Smooth muscle cell (in vitro differentiated cells): ENCODE data around the gene SNX10. TPM values are rescaled to one million over a fixed set of nuclear protein-coding genes. Genes with fewer than 3 reads are reported as not detected.

Experiments
- DNase-seq: peaks from one replicate; lab custom pipeline; 2025; ENCODE audit not compliant: unreplicated experiment; lab: John Stamatoyannopoulos, UW
- H2AFZ ChIP-seq: fragments of 200-600 bp; sonication (generic); 2 replicates; pipeline ENCODE4 v1.6.0; 2016; ENCODE audit warnings: antibody characterized with exemption, low read depth, mild to moderate bottlenecking
- H3F3A ChIP-seq: fragments of 200-600 bp; sonication (generic); 2 replicates; pipeline ENCODE4 v1.6.0; 2017; ENCODE audit warnings: antibody characterized with exemption, low read depth
- H3K27ac ChIP-seq: fragments of 200-600 bp; sonication (generic); 2 replicates; pipeline ENCODE4 v1.5.1; 2016; ENCODE audit warnings: low read depth, mild to moderate bottlenecking
- H3K27me3 ChIP-seq: fragments of 200-600 bp; sonication (generic); 2 replicates; pipeline ENCODE4 v1.6.1; 2016; ENCODE audit warnings: low read depth, mild to moderate bottlenecking
- H3K36me3 ChIP-seq: fragments of 200-600 bp; sonication (generic); 2 replicates; pipeline ENCODE4 v1.5.1; 2016; ENCODE audit warnings: low read depth
- H3K4me1 ChIP-seq: fragments of 200-600 bp; sonication (generic); 2 replicates; pipeline ENCODE4 v1.5.1; 2016; ENCODE audit warnings: low read depth
- H3K4me2 ChIP-seq: fragments of 200-600 bp; sonication (generic); 2 replicates; pipeline ENCODE4 v1.6.0; 2016; ENCODE audit warnings: mild to moderate bottlenecking
- H3K4me3 ChIP-seq: fragments of 200-600 bp; sonication (generic); 2 replicates; pipeline ENCODE4 v1.5.1; 2016; ENCODE audit warnings: mild to moderate bottlenecking
- H3K79me2 ChIP-seq: fragments of 200-600 bp; sonication (generic); 2 replicates; pipeline ENCODE4 v1.6.0; 2016; ENCODE audit warnings: low read depth, mild to moderate bottlenecking
- H3K9ac ChIP-seq: fragments of 200-600 bp; sonication (generic); 2 replicates; pipeline ENCODE4 v1.6.0; 2016; ENCODE audit warnings: low read depth
- H3K9me3 ChIP-seq: fragments of 200-600 bp; sonication (generic); replicated peaks from 2 replicates; pipeline ENCODE4 v1.5.1; 2016; ENCODE audit warnings: low read depth
- H4K20me1 ChIP-seq: fragments of 200-600 bp; sonication (generic); 2 replicates; pipeline ENCODE4 v1.6.0; 2016; ENCODE audit warnings: low read depth
- WGBS: methylation state at CpG from one replicate; pipeline ENCODE4 v1.1.7; 2016; ENCODE audit warnings: low lambda C conversion rate; 5-methylcytosine and 5-hydroxymethylcytosine counted together
- polyA plus RNA-seq: library from polyadenylated mRNA; unstranded; fragments of >200 nt; fragmentation: Nextera tagmentation; extraction: Ambion mirVana; gene quantifications from 2 replicates; pipeline ENCODE4 v1.2.1, GENCODE V29; 2016
- total RNA-seq: library from RNA; depleted of rRNA; stranded (reverse); fragments of >200 nt; gene quantifications from 2 replicates; pipeline ENCODE4 v1.2.3, GENCODE V29; 2014
- TF ChIP-seq, protein P1 (sequence below): fragments of 200-600 bp; sonication (generic); IDR thresholded peaks from 2 replicates; pipeline ENCODE4 v1.5.1; 2017; ENCODE audit warnings: borderline replicate concordance, mild to moderate bottlenecking, antibody characterized with exemption; ENCODE audit not compliant: insufficient read depth, poor library complexity, severe bottlenecking

The SNX10 gene
- total and polyA plus RNA-seq, 2 experiments from 2014 or later: 1.1 to 2.2 TPM

DNA sequence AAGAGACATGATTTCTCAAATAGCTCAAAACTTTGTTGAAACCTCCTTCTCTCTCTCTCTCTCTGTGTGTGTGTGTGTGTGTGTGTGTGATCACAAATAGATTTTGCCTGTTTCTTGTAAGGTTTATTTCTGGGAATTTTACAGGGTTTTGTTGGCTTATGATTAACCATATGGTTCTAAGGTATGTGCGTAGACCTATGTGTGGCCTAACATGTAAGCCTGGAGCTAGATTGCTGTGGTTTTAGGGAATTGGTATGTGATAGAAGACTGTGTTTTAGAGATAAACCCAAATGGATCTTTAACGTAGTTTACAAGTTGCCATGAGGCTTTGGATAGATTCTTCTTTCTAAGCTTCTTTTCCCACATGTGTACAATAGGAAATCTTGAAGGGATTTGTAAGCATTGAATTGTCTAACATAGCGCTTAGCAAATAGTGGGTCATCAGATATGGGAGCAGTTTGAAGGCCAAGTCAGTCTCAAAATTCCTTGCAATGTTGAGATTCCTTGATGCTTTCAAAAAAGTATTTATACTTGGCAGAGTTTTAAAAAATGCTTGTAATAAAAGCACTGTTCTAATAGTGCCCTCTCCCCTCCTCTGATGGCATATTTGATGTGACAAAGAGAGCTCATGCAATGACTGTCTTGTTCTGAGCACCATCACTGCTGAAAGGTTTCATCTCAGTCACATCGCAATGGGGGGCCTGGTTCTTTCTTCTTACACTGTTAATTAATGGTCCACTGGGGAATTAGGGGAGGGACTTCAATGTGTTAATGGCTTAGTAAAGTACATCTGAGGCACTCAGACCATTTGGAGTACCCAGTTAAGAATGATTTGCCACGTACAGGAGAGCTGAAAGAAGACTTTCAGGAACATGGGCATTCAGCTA lies 118.2 kb downstream of the SNX10 start:
- TF ChIP-seq, protein P1, sequence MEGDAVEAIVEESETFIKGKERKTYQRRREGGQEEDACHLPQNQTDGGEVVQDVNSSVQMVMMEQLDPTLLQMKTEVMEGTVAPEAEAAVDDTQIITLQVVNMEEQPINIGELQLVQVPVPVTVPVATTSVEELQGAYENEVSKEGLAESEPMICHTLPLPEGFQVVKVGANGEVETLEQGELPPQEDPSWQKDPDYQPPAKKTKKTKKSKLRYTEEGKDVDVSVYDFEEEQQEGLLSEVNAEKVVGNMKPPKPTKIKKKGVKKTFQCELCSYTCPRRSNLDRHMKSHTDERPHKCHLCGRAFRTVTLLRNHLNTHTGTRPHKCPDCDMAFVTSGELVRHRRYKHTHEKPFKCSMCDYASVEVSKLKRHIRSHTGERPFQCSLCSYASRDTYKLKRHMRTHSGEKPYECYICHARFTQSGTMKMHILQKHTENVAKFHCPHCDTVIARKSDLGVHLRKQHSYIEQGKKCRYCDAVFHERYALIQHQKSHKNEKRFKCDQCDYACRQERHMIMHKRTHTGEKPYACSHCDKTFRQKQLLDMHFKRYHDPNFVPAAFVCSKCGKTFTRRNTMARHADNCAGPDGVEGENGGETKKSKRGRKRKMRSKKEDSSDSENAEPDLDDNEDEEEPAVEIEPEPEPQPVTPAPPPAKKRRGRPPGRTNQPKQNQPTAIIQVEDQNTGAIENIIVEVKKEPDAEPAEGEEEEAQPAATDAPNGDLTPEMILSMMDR: no peak
- H2AFZ ChIP-seq: no peak overlapping the region
- no peaks in the 10 kb centered on the region for H4K20me1 ChIP-seq
- no peaks in the 10 kb centered on the region for H3F3A ChIP-seq
- no peaks in the 10 kb centered on the region for H3K79me2 ChIP-seq
- peak overlapping the region; percentile 2 for H3K27ac ChIP-seq
- no peak for DNase-seq
- H3K4me1 ChIP-seq: no peaks in the 10 kb centered on the region
- H3K9me3 ChIP-seq: peaks cover 4% of the 10 kb centered on the region
- WGBS: 25% methylated on average over 5 of the region's 5 CpGs
- no peak overlapping the region for H3K4me3 ChIP-seq
- peak overlapping the region; percentile 29 for H3K4me2 ChIP-seq
- H3K36me3 ChIP-seq: no peaks in the 10 kb centered on the region
- H3K27me3 ChIP-seq: no peaks in the 10 kb centered on the region
- H3K9ac ChIP-seq: no peak overlapping the region

DNA sequence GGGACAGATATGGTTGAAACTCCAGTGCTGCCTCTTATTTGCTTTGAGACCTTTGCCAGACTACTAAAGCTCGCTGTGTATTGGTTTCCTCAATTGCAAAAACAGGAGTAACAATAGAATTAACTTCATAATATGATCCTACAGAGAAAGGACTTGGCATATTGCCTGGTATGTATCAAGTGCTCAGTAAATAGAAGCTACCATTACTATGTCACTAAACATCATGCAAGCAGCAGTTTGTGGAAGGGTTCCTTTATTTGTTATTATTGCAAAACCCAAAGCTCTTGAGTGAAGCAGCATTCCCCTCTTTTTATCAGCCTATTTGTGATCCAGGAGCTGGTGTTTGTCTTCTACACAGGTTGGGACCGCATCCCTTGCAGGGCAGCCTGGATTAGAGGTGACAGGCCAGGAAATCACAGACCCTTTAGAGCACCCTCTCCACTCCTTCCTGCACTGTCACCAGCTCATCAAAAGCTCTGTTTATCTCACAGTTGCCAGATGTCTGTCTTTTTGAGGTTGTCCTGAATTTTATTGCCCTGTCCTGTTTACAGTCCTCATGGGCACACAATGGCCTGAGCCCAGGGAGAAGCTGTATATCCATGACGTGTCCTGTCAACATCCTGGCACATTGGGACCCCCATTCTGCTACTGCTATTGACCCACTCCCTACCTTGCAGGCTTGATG lies 121.5 kb downstream of the SNX10 start:
- no peak for DNase-seq
- Histone ChIP-seq H3K4me2 (no peak overlapping the region), H3K27me3 (no peaks in the 10 kb centered on the region), H3K27ac (no peak overlapping the region), H3K79me2 (no peaks in the 10 kb centered on the region), H3K36me3 (no peaks in the 10 kb centered on the region), H3K9me3 (no peaks in the 10 kb centered on the region), H2AFZ (no peak overlapping the region), H3K4me1 (no peaks in the 10 kb centered on the region), H3K9ac (no peak overlapping the region), H3K4me3 (no peak overlapping the region), H3F3A (peaks cover 4% of the 10 kb centered on the region), H4K20me1 (no peaks in the 10 kb centered on the region)
- 36% methylated on average over 3 of the region's 3 CpGs for WGBS
- TF ChIP-seq, protein P1: no peak

- no peak for DNase-seq
- H3F3A ChIP-seq: peaks cover 4% of the 10 kb centered on the region
- H3K9me3 ChIP-seq: no peaks in the 10 kb centered on the region
- H3K79me2 ChIP-seq: no peaks in the 10 kb centered on the region
- H3K4me2 ChIP-seq: no peak overlapping the region
- no peaks in the 10 kb centered on the region for H4K20me1 ChIP-seq
- TF ChIP-seq, protein P1: no peak
- peaks cover 14% of the 10 kb centered on the region for H3K4me1 ChIP-seq
- H3K4me3 ChIP-seq: no peak overlapping the region
- no peaks in the 10 kb centered on the region for H3K36me3 ChIP-seq
- no peak overlapping the region for H3K9ac ChIP-seq
- H3K27me3 ChIP-seq: no peaks in the 10 kb centered on the region
- no peak overlapping the region for H3K27ac ChIP-seq
- no peak overlapping the region for H2AFZ ChIP-seq
- 54% methylated on average over 1 of the region's 1 CpG for WGBS
These were observed 124.3 kb downstream of the SNX10 start for GRCh38 chr7:26416004-26416403.
